Nephron progenitor cell (in vitro differentiated cells): ENCODE results near the gene CREB5.

Source experiments
- DNase-seq: peaks from one replicate; pipeline ENCODE4 v3.0.0; 2021
- H3K27ac Mint-ChIP-seq: 2 replicates; pipeline ENCODE4 v1.8.0; 2021; ENCODE audit warnings: mild to moderate bottlenecking, moderate library complexity, mixed read lengths
- H3K27me3 Mint-ChIP-seq: 2 replicates; pipeline ENCODE4 v1.8.0; 2021; ENCODE audit warnings: mild to moderate bottlenecking, low read depth, mixed read lengths; ENCODE audit not compliant: poor library complexity
- H3K36me3 Mint-ChIP-seq: 2 replicates; pipeline ENCODE4 v1.8.0; 2021; ENCODE audit warnings: low read depth, mixed read lengths
- H3K4me1 Mint-ChIP-seq: 2 replicates; pipeline ENCODE4 v1.8.0; 2021; ENCODE audit warnings: mixed read lengths
- H3K4me3 Mint-ChIP-seq: 2 replicates; pipeline ENCODE4 v1.8.0; 2021; ENCODE audit warnings: mild to moderate bottlenecking, moderate library complexity, mixed read lengths
- H3K9me3 Mint-ChIP-seq: 2 replicates; pipeline ENCODE4 v1.8.0; 2021; ENCODE audit warnings: mild to moderate bottlenecking, moderate library complexity, mixed read lengths
- CTCF ChIP-seq: fragments of 200-600 bp; sonication (generic); IDR thresholded peaks from 2 replicates; pipeline ENCODE4 v1.5.0; 2021; ENCODE audit warnings: antibody characterized with exemption

The CREB5 gene

GRCh38 chr7:28802450-28802849 lies 390.1 kb downstream of the CREB5 start:
- Mint-ChIP-seq H3K36me3 (peaks cover 13% of the 10 kb centered on the region), H3K4me3 (no peak overlapping the region), H3K9me3 (no peaks in the 10 kb centered on the region), H3K4me1 (no peaks in the 10 kb centered on the region), H3K27me3 (peaks cover 3% of the 10 kb centered on the region), H3K27ac (no peak overlapping the region)
- no peak for TF ChIP-seq CTCF
- no peak for DNase-seq

GRCh38 chr7:28804157-28804556 lies 391.8 kb downstream of the CREB5 start:
- H3K4me1 Mint-ChIP-seq = no peaks in the 10 kb centered on the region
- no peak overlapping the region for H3K27ac Mint-ChIP-seq
- H3K4me3 Mint-ChIP-seq = no peak overlapping the region
- TF ChIP-seq CTCF = no peak
- no peaks in the 10 kb centered on the region for H3K9me3 Mint-ChIP-seq
- H3K27me3 Mint-ChIP-seq = peaks cover 4% of the 10 kb centered on the region
- no peak for DNase-seq
- peaks cover 19% of the 10 kb centered on the region for H3K36me3 Mint-ChIP-seq

- no peak overlapping the region for H3K4me3 Mint-ChIP-seq
- no peaks in the 10 kb centered on the region for H3K9me3 Mint-ChIP-seq
- TF ChIP-seq CTCF = no peak
- H3K36me3 Mint-ChIP-seq = peaks cover 19% of the 10 kb centered on the region
- peaks cover 8% of the 10 kb centered on the region for H3K27me3 Mint-ChIP-seq
- no peaks in the 10 kb centered on the region for H3K4me1 Mint-ChIP-seq
- no peak for DNase-seq
- H3K27ac Mint-ChIP-seq = no peak overlapping the region
Observed at GRCh38 chr7:28804990-28805389, 392.7 kb downstream of the CREB5 start.

DNA sequence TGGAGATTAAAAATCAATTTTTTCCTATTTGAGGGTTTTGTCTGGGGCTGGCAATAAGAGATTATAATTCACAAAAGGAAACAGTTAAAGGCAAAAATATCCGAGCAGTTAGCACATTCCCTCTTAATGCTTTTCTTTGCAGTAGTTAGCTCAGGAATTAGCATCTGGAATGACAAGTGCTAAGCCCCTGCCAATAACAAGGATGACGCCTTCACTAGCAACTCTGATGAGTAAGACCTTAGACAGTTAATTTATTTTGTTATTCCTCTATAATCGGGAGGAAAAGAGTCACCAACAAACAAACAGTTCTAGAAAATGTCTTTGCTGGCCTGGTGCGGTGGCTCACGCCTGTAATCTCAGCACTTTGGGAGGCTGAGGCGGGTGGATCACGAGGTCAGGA lies 394.5 kb downstream of the CREB5 start:
- H3K4me1 Mint-ChIP-seq = no peaks in the 10 kb centered on the region
- DNase-seq = no peak
- H3K4me3 Mint-ChIP-seq = no peak overlapping the region
- no peaks in the 10 kb centered on the region for H3K9me3 Mint-ChIP-seq
- TF ChIP-seq CTCF = no peak
- peaks cover 7% of the 10 kb centered on the region for H3K27me3 Mint-ChIP-seq
- no peak overlapping the region for H3K27ac Mint-ChIP-seq
- peaks cover 19% of the 10 kb centered on the region for H3K36me3 Mint-ChIP-seq

DNA sequence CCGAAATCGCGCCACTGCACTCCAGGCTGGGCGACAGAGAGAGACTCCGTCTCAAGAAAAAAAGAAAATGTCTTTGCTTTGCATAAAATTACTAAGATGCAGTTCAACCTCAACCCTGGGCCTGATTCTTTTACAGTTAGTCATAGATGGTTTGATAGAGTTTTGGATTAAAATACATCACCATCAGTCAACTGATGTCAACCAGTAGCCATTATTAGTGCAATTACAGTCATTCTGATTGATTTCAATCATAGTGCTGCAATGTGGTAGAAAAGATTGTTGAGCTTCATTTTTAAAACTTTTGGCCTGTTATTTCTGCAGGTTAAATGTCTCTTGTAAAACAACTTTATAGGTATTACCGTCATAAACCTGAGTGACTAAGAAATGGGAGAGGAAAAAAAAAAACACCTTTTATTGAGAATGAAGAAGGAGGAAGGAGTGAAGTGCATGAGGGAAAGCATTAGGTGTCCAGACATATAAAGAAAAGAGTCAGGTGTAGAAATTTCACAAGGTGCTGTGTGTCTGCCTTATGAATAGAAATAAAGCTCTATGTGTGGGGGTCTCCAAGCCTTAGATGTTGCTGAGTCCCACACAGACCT lies 395.2 kb downstream of the CREB5 start:
- H3K9me3 Mint-ChIP-seq = no peaks in the 10 kb centered on the region
- H3K27me3 Mint-ChIP-seq = peaks cover 7% of the 10 kb centered on the region
- H3K27ac Mint-ChIP-seq = no peak overlapping the region
- H3K4me1 Mint-ChIP-seq = no peaks in the 10 kb centered on the region
- no peak overlapping the region for H3K4me3 Mint-ChIP-seq
- H3K36me3 Mint-ChIP-seq = peaks cover 19% of the 10 kb centered on the region
- TF ChIP-seq CTCF = no peak
- DNase-seq = no peak

DNA sequence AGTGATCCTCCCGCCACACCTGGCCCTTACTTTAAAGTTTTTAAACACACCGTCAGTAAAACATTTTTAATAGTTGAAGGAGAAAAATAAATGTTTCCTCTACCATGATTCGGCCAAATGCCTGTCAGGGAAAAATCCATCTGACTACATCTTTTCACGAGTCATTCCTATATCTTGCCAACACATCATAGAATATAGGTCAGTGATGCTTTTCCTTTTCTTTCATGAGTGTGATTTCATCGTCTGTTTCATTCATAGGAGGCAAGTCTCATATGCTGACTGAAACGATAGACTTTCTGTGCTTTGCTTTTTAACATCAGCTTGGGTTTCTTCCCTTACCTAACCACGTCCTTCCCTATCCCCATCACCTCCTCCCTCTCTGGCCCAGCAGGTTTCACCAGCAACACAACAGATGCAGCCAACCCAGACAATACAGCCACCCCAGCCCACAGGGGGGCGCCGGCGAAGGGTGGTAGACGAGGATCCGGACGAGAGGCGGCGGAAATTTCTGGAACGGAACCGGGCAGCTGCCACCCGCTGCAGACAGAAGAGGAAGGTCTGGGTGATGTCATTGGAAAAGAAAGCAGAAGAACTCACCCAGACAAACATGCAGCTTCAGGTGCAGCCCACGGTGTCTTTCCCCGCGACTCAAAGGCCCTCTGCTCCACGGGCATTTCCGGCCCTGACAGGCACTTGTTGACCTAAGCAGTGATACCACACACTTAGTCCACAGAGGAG lies 396.6 kb downstream of the CREB5 start:
- no peak overlapping the region for H3K27ac Mint-ChIP-seq
- peaks cover 18% of the 10 kb centered on the region for H3K36me3 Mint-ChIP-seq
- DNase-seq = no peak
- H3K4me1 Mint-ChIP-seq = peaks cover 6% of the 10 kb centered on the region
- no peak overlapping the region for H3K4me3 Mint-ChIP-seq
- H3K9me3 Mint-ChIP-seq = no peaks in the 10 kb centered on the region
- peaks cover 7% of the 10 kb centered on the region for H3K27me3 Mint-ChIP-seq
- TF ChIP-seq CTCF = no peak
